HG03520 (cell line): ENCODE results near the gene KCNE3.

Experiments used
- ATAC-seq: cut with Tn5 transposase; IDR thresholded peaks from one replicate; pipeline ENCODE4 v1.9.1; 2021; ENCODE audit warnings: mild to moderate bottlenecking, moderate library complexity; ENCODE audit not compliant: unreplicated experiment

KCNE3 gene

GRCh38 chr11:74471668-74472429 is 4.5 kb upstream of the KCNE3 start:
- ATAC-seq, result no peak

- ATAC-seq, result no peak
Measured at GRCh38 chr11:74471037-74471436, 3.7 kb upstream of the KCNE3 start.

GRCh38 chr11:74470526-74470925 is 3.2 kb upstream of the KCNE3 start:
- ATAC-seq, result no peak

- ATAC-seq, result no peak
Measured at GRCh38 chr11:74468936-74469335, 1.6 kb upstream of the KCNE3 start.

GRCh38 chr11:74468521-74468920 is 1.2 kb upstream of the KCNE3 start:
- no peak for ATAC-seq

GRCh38 chr11:74468058-74468457 is 709 bp upstream of the KCNE3 start:
- no peak for ATAC-seq

GRCh38 chr11:74465291-74465708 is 2.0 kb downstream of the KCNE3 start:
- ATAC-seq, result no peak

- ATAC-seq, result no peak
Measured at GRCh38 chr11:74464746-74465145, 2.6 kb downstream of the KCNE3 start.

- ATAC-seq, result no peak
Measured at GRCh38 chr11:74463216-74463615, 4.1 kb downstream of the KCNE3 start.

- no peak for ATAC-seq
Measured at GRCh38 chr11:74462631-74463030, 4.7 kb downstream of the KCNE3 start.

- ATAC-seq, result no peak
Measured at GRCh38 chr11:74462009-74462408, 5.3 kb downstream of the KCNE3 start.

- no peak for ATAC-seq
Measured at GRCh38 chr11:74460481-74461154, 6.7 kb downstream of the KCNE3 start.

- no peak for ATAC-seq
Measured at GRCh38 chr11:74460065-74460464, 7.3 kb downstream of the KCNE3 start.

- ATAC-seq, result no peak
Measured at GRCh38 chr11:74459584-74459983, 7.8 kb downstream of the KCNE3 start.

- ATAC-seq, result no peak
Measured at GRCh38 chr11:74457356-74457755, 10.0 kb downstream of the KCNE3 start.

GRCh38 chr11:74453373-74453975 is 13.9 kb downstream of the KCNE3 start:
- no peak for ATAC-seq

- no peak for ATAC-seq
Measured at GRCh38 chr11:74452366-74452765, 15.0 kb downstream of the KCNE3 start.

- ATAC-seq, result no peak
Measured at GRCh38 chr11:74450318-74450717, 17.0 kb downstream of the KCNE3 start.

GRCh38 chr11:74449369-74449931 is 17.9 kb downstream of the KCNE3 start:
- no peak for ATAC-seq

GRCh38 chr11:74447720-74448119 is 19.6 kb downstream of the KCNE3 start:
- ATAC-seq, result no peak

GRCh38 chr11:74446532-74446938 is 20.8 kb downstream of the KCNE3 start:
- no peak for ATAC-seq
